Daoy (cell line): ENCODE measurements around the gene MDM4. TPM values are rescaled to one million over a fixed set of nuclear protein-coding genes. Genes with fewer than 3 reads are reported as not detected.

Experiments
- DNase-seq: peaks from one replicate; pipeline ENCODE4 v3.0.0-alpha.2; 2015; ENCODE audit warnings: low read depth
- total RNA-seq: library from RNA; depleted of rRNA; stranded (reverse); fragments of >200 nt; shearing (Covaris generic); gene quantifications from 2 replicates; pipeline ENCODE4 v1.2.3, GENCODE V29; 2014

Gene MDM4
- total RNA-seq, 1 experiment from 2014 or later, result 12.7 TPM

DNA sequence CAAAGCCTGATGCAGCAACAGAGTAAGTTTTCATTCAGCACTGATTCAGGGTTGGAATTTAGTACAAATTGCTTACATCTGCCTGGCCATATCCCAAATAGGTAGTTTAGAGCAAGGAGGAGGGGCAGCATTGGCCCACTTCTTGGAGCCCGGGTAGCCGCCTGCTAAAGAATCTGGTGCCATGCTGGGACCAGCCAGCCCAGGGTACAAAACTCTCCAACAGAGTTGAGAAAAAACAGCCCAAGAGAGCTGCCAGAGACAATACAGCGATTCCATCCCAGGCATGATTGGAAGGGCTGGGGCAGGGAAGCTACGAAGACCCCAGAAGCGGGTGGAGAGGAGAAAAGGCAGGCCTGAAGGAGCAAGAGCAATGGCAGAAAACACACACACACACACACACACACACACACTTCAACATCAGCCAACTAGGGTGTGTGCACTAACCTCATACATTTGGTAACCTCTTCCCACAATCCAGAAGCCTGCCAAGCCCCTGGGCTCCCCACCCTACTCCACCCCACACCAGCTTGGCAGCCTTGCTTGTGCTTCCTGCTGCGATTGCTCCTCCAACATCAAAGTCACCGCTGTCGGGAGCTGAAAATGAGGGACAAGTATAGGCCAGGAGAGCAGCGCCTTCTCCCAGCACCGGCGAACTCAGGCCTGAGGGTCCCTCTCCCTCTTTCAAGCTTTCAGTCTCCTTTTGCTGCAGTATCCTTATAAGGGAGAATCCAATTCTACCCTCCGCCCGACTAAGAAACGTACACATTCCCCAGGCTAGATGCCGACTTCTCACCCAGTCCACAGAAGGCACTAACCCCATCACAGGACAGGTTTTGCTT is 22.8 kb upstream of the MDM4 start:
- peak; percentile 77 for DNase-seq

DNA sequence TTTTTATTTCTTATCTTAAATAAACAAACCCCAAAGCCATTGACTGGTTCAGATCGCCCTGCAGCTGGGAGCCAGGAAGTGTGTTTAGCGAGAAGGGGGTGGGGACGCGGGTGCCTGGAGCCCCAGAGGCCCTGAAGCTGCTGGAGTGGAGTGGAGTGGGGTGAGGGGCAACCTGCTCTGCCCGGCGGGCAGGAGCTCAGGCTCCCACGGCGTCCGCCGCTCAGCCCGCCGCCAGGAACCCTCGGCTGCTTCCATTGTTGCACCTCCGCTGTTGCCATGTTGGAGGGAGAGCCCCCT is 22.3 kb upstream of the MDM4 start:
- peak; percentile 74 for DNase-seq

DNA sequence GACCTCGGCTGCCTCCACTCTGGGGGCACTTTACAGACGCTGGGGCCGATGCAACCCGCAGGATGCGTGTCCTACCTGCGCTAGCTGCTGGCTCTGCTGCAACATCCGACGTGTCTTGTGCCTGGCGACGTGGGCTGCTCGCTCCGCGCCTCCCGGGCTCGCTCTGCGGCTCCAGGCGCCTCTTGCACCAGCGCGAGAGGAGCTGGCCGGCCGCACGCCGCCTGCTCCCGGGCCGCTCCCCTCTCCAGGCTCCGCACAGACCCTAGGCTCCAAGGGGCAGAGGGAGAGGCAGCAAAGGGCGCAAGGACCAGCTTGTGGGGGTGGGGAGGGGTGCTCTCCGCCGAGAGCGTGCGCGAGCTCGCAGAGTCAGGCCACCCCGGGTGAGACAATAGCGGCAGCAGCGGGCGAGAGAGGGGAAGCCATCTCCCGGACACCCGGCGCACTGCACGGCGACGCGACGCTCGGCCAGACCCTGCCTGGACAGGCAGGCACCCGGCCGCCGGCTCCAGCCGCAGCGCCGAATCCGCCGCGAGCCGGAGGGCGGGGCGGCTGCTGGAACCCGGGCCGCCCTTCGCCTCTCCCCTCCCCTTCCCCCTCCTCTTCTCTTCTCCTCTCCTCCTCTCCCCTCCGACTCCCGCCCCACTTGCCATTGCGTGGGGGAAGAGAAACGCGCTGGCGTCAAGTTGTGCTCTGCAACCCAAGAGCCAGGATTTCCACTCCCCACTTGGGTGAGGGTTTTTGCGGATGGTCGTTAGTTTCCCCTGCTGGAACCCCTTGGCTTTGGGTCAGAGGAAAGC is 21.7 kb upstream of the MDM4 start, which contains the start of gene PIK3C2B:
Gene PIK3C2B (minus strand): TSS at position 525 of the 797 bp plus-strand sequence. CDS start 25,003 bp downstream, outside the sequence.
- DNase-seq, result peak; percentile 86

DNA sequence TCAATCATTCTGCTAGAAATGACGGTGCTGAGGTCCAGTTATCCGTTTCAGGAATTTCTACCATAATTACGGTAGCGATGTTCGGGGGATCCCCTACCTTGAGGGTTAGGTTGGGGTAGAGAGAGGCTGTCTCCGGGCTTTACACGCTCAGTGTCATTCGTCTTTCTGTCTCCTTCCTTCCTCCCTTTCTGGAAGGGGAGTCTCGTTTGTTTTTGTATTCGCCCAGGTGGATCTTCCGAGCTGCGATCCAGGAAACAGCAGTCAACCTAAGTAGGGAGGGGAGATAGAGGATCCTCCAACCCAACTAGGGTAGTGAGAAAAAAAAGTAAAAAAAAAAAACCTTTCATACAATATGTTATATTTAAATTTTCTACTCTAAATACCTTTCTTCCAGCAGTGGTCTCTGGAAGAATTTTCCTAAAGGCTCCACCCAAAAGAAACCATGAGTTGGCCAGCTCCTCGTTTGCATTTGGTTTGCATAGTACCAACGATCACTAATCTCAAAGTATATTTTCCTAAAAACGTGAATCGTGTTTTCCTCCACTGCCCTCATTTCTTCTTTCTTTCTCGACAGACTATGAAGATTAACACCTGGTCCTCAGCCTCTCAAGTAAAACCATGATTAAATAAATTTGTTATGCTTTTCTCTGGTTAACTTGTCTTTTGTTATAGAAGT is 21.0 kb upstream of the MDM4 start:
- no peak for DNase-seq

DNA sequence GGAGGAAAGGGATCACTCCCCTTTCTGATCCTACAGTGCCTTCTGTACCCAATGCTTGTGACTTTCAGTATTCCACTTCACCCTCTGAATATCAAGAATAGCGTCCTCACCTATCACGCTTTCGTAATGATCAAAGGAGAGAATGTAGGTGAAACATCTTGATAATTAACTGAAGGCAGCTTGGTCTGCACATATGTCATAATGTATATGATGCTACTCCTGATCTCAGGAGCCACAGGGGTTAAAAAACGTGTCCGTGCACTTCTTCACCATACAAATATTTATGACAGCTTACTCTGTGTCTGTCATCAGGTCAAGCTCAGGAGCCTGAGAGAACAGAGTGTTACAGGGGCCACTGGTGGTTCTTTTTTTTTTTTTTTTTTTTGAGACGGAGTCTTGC is 20.4 kb upstream of the MDM4 start:
- no peak for DNase-seq

DNA sequence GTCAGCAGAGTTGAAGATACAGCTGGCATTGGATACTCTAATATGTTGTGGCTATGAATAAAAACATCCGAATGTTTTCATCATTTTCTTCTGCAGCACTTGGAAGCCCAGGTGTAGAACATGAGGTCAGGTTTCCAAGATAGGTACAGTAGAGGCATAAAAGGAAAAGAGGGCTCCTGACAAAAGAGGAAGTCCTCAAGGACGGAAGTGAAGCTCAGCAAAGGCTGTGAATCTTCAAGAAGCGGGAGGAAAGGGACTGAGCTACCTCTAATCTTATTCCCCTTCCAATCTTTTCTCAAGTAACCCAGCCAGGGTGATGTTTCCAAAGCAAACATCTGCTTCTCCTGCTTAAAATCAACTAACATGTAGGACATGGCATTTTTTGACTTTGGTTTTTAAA is 17.2 kb upstream of the MDM4 start:
- no peak for DNase-seq

DNA sequence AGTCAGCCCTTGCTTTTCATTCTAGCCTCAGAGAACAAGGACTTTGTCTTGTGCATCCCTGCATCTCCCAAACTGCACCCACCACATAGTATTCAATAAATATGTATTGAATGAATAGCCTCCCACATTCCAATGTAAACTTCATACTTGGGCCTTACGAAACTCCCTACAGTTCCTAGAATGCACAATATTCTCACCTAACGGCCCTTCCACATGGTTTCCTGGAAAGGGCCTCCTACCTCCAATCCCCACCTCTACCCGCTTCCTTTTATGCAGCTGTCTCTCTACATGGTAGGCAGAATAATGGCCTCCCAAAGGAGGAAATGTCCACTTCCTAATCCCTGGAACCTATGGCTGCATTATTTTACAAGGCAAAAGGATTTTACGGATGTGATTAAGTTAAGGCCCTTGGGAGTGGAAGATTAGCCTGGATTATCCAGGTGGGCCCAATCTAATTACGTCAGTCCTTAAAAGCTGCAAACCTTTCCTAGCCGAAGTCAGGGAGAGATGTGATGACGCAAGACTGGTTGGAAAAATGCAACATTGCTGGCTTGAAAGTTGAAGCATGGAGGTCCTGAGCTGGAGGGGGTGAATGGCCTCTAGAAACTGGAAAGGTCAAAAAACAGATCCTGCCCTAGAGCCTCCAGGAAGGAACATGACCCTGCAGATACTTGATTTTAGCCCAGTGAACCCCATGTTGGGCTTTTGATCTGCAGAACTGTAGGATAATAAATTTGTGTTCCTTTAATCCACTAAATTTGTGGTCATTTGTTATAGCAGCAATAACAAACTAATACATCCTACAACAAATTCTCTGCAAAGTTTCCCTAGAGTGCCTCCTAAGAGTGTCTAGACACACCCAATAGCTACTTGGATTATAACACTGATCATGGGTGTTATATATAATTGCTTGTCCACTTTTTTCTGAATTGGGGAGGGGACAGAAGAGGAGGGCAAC is 16.4 kb upstream of the MDM4 start:
- no peak for DNase-seq

DNA sequence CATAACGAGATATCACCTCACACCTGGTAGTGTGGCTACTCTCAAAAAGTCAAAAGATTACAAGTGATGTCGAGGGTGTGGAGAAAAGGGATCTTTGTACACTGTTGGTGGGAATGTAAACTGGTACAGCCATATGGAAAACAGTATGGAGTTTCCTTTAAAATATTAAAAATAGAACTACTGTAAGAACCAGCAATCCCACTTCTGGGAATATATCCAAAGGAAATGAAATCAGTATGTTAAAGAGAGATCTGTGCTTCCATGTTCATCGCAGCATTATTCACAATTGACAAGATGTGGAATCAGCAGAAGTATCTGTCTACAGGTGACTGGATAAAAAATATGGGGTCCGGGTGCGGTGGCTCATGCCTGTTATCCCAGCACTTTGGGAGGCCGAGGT is 14.0 kb upstream of the MDM4 start:
- DNase-seq, result no peak

DNA sequence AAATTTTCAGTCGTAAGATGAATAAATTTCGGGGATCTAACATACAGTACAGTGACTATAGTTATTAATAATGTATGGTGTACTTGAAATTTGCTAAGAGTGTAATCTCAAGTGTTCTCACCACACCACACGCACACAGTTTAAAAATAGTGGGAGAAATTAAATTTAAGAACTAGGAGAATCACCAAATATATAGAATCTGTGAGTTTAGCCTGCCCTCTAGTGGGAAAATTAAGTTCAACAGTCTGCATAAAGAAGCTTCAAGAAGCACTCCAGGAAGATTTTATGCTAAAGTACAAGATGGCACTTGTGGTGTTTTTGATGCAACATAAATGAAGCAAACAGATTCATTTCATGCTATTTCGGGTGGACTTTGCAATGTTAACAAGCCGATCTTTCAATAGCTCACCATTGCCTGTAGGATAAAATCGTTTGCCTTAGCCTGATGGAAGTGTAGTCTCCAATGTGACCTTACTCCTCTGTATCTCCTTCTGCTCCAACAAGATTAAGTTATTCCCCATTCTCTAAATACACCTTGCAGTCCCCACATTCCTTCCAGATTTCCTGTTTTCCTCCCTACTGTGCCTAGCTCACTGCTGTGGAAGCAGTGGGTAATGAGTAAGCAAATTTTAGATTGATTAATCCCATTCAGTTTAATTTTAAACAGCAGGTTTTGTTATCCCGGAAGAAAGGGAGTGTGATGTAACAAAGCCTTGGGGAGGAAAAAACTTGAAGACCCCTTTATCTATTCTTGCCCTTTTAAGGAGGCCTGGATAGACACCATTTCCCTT is 12.9 kb upstream of the MDM4 start:
- DNase-seq, result peak; percentile 54

DNA sequence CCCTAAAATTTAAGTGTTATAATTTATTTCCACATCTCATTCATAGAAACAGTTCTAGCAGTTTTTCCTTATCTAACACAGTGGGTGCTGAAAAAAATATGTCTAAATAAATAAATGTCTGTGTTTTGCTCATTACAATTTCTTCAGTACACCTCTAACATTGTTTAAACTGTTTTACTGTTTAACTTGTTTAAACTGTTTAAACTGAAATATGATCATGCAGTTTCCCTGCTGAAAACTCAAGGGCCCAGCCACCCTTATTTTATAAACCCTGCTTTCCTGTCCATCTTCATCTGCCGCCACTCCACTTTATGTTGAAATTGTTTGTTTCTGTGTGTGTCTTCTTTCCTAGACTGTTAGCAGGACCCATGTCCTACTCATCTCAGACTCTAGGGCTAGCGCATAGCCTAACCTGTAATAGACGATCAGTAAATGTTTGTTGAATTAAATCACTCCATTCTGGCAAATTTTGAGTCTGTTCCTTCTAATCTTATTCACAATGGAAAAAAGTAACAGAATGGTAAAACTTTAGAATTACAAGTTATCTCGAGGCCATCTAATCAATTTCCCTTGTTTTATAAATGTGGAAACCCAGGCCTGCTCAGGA is 12.2 kb upstream of the MDM4 start:
- DNase-seq, result no peak

DNA sequence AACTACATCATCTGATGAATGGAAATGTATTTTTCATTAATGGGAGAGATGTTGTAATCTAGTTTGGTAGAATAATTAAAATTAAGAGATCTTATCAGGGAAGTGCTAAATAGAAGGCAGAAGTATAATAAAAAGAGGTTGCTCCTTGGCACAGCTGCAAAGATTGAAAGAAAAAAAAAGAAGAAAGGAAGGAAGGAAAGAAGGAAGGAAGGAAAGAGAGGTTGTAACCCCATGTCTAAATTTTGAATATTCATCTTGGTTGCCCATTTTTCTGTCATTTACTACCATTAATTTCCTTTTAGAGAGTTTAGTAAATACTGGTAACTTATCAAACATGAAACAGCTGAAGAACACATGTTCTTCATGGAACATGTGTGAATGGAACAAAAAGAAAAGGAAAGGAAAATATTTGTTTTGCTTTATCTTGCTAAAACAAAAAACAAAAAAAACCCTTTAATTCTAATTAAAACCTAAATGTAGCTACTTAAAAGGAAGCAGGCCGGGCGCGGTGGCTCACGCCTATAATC is 10.5 kb upstream of the MDM4 start:
- no peak for DNase-seq

DNA sequence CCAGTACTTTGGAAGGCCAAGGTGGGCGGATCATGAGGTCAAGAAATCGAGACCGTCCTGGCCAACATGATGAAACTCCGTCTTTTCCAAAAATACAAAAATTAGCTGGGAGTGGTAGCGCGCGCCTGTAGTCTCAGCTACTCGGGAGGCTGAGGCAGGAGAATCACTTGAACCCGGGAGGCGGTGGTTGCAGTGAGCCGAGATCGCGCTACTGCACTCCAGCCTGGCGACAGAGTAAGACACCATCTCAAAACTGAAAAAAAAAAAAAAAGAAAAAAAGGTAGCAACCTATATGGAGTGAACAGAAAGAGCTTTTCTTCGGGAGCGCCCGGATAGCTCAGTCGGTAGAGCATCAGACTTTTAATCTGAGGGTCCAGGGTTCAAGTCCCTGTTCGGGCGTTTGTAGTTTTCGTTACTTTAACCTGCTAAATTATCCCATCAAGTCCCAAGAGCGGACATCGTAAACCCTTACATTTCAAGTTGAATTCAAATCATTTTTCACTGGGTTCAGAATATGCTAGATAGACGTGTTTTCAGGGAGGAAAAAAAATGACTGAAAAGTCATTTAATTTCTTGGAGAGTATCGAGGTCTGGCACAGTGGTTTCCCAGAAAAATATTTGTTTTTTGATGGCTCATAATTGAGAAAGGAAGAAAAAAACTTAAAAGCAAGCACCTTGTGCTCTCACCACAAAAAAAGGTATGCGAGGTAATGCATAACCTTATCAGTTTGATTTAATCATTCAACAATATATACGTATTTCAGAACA is 9.8 kb upstream of the MDM4 start:
- peak; percentile 86 for DNase-seq

DNA sequence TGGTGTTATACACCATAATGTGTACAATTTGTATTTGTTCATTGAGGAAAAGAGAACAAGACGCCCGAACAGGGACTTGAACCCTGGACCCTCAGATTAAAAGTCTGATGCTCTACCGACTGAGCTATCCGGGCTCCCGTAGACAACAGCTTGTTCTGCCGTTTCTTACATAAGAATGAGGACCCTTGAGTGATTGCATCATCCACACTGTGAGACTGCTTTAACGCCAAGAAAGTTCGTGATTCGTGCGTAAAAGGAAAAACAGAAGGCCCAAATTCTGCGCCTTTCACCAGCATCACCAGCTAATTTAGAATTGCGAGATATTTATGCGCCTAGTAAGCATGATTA is 9.3 kb upstream of the MDM4 start:
- peak; percentile 79 for DNase-seq

DNA sequence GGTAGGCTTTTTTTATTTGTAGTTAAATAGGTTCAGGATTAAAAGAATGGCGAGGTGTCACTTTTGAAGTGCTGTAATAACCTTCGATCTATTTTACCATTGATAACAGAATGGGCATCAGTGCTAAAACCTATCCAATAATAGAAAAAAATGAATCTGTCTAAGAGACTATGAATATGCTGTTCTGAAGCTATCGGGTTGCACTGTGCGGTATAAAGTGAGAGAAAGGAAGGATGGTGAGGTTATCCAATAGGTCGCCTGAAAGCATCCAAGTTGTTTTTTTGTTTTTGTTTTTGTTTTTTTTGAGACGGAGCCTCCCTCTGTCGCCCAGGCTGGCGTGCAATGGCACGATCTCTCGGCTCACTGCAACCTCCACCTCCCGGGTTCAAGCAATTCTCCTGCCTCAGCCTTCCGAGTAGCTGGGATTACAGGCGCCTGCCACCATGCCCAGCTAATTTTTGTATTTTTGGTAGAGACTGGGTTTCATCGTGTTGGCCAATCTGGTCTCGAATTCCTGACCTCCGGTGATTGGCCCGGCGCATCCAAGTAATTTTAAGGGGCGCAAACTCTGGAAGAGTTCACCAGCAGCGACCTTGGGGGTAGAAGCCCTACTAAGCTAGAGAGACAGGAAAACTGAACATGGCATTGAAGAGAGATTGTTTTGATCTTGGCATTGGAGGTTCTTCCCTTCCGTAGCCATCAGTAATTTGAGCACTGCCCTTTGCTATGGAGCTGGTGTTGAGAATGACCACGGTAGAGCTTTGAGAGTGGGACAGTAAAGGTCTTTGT is 8.7 kb upstream of the MDM4 start:
- DNase-seq, result peak; percentile 59

DNA sequence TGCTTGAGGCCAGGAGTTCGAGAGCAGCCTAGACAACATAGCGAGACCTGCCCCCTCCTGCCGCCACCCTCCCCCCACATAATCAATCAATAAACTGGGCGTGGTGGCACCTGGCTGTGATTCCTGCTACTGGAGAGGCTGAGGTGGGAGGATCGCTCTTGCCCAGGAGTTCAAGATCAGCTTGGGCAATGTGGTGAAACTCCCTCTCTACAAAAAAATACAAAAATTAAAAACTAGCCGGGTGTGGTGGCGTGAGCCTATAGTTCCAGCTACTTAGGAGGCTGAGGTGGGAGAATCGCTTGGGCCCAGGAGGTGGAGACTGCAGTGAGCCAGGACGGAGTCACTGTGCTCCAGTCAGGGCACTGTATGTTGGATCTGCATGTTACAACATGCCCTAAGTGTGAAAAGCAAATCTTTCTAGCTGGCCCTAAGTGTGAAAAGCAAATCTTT is 7.0 kb upstream of the MDM4 start:
- no peak for DNase-seq

DNA sequence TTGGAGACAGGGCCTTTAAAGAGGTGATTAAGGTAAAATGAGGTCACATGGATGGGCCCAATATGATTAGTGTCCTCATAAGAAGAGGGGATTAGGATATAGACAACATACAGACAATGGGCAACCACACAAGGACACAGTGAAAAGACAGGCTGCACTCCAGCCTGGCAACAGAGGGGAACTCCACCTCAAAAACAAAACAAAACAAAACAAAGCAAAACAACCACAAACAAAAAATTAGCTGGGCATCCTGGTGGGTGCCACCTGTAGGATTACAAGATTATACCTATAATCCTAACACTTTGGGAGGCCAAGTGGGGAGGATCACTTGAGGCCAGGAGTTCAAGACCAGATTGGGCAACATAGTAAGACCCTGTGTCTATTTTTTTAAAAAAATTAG is 4.8 kb upstream of the MDM4 start:
- no peak for DNase-seq

DNA sequence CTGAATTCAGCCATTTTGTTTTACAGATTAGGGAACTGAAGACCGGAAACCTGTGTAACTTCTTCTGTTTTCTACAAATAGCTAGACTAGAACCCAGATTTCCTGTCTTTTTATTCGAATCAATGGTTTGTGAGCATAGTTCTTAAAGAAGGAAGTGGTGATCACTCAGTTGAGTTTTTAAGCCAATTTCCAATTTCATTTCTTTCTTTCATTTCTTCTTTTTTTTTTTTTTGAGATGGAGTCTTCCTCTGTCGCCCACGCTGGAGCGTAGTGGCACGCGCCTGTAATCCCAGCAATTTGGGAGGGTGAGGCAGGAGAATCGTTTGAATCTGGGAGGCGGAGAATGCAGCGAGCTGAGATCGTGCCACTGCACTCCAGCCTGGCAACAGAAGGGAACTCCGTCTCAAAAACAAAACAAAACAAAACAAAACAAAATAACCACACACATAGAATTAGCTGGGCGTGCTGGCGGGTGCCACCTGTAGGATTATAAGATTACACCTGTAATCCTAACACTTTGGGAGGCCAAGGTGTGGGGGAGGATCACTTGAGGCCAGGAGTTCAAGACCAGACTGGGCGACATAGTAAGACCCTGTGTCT is 3.0 kb upstream of the MDM4 start:
- no peak for DNase-seq

DNA sequence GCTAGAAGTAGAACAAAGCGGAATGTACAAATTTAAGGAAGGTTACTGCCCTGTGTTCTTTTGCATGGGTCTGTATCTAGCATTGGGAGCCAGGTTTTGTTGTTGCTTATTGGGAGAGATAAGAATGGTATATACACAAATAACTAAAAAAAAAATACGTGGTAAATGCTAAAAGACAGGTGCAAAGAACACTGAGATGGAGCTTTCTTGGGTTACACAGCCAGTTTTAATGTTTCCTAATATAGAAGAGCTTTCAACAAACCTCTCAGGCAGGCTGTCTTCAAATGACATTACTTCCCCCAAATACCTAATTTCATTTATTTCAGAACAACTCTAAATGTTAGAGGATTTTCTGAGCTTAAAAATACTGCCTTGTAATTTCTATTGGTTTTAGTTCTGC is 1.4 kb upstream of the MDM4 start:
- no peak for DNase-seq
